K562 (cell line): Measurements from ENCODE around the gene COASY. TPM values are rescaled to one million over a fixed set of nuclear protein-coding genes. Genes with fewer than 3 reads are reported as not detected.

Source experiments
- ATF1 ChIP-seq, 2 experiments: fragments of 450-650 bp in 1 of 2; IDR thresholded peaks; 2 replicates each; pipeline ENCODE4 v1.6.1; 2016; ENCODE audit warnings: missing compliant biosample characterization in 1 of 2, missing genetic modification characterization in 1 of 2
- BCLAF1 ChIP-seq, 2 experiments: fragments of 450-650 bp in 1 of 2; IDR thresholded peaks; 2 replicates each; pipeline ENCODE4 v1.6.1; 2011 to 2017; ENCODE audit warnings: low read depth in 2 of 2, antibody characterized with exemption in 1 of 2, borderline replicate concordance in 1 of 2, low read length in 1 of 2, mild to moderate bottlenecking in 1 of 2, mixed read lengths in 1 of 2; ENCODE audit not compliant: control insufficient read depth in 1 of 2
- CSDE1 ChIP-seq, 2 experiments: fragments of 450-650 bp; IDR thresholded peaks; 2 replicates each; pipeline ENCODE4 v1.6.1; 2016; ENCODE audit warnings: mild to moderate bottlenecking in 1 of 2
- DACH1 ChIP-seq: fragments of 450-650 bp; IDR thresholded peaks from 2 replicates; pipeline ENCODE4 v1.6.1; 2018; ENCODE audit not compliant: partially characterized antibody
- DEAF1 ChIP-seq: fragments of 450-650 bp; formaldehyde crosslinking; IDR thresholded peaks from 2 replicates; pipeline ENCODE4 v1.4.0; 2020; ENCODE audit warnings: mild to moderate bottlenecking, moderate library complexity
- E2F3 ChIP-seq: fragments of 250-450 bp; sonication (Bioruptor Pico); IDR thresholded peaks from 2 replicates; pipeline ENCODE4 v1.4.0; 2020; ENCODE audit warnings: mild to moderate bottlenecking
- ELK3 ChIP-seq: fragments of 450-650 bp; formaldehyde crosslinking; IDR thresholded peaks from 2 replicates; pipeline ENCODE4 v1.4.0; 2020; ENCODE audit warnings: mild to moderate bottlenecking
- GABPB2 ChIP-seq: fragments of 250-450 bp; sonication (Bioruptor Pico); conservative IDR thresholded peaks from 2 replicates; pipeline ENCODE4 v1.5.1; 2021; ENCODE audit warnings: mild to moderate bottlenecking
- HOXB6 ChIP-seq: fragments of 250-450 bp; sonication (Bioruptor Pico); IDR thresholded peaks from 2 replicates; pipeline ENCODE4 v1.5.1; 2022; ENCODE audit warnings: mild to moderate bottlenecking, borderline replicate concordance
- MCM3 ChIP-seq: fragments of 450-650 bp; IDR thresholded peaks from 2 replicates; pipeline ENCODE4 v1.6.1; 2016
- MCM5 ChIP-seq: fragments of 450-650 bp; IDR thresholded peaks from 2 replicates; pipeline ENCODE4 v1.6.1; 2016; ENCODE audit warnings: low read depth
- MEIS2 ChIP-seq: fragments of 450-650 bp; IDR thresholded peaks from 2 replicates; pipeline ENCODE4 v1.6.1; 2014; ENCODE audit warnings: mild to moderate bottlenecking; ENCODE audit not compliant: partially characterized antibody
- NEUROD1 ChIP-seq: fragments of 150-350 bp; IDR thresholded peaks from 2 replicates; pipeline ENCODE4 v1.6.1; 2014; ENCODE audit warnings: borderline replicate concordance, low read length, low read depth; ENCODE audit not compliant: partially characterized antibody
- NFIC ChIP-seq: fragments of 450-650 bp; IDR thresholded peaks from 2 replicates; pipeline ENCODE4 v1.6.1; 2017; ENCODE audit warnings: mild to moderate bottlenecking, inconsistent platforms
- SNRNP70 ChIP-seq: fragments of 200-400 bp; formaldehyde crosslinking; optimal IDR thresholded peaks from 2 replicates; pipeline ENCODE3; 2017; ENCODE audit warnings: low read depth, low read length
- TAF15 ChIP-seq: fragments of 200-400 bp; formaldehyde crosslinking; IDR thresholded peaks from 2 replicates; pipeline ENCODE4 v1.6.1; 2017; ENCODE audit warnings: mild to moderate bottlenecking, low read depth, low read length, moderate library complexity
- THRB ChIP-seq: fragments of 450-650 bp; formaldehyde crosslinking; conservative IDR thresholded peaks from 2 replicates; pipeline ENCODE4 v1.4.0; 2022; ENCODE audit warnings: mild to moderate bottlenecking, missing genetic modification characterization
- U2AF1 ChIP-seq: fragments of 200-400 bp; formaldehyde crosslinking; optimal IDR thresholded peaks from 2 replicates; pipeline ENCODE3; 2017; ENCODE audit warnings: mild to moderate bottlenecking, low read depth, low read length, moderate library complexity
- XRCC4 ChIP-seq: IDR thresholded peaks from one replicate; pipeline ENCODE4 v1.6.1; 2011; ENCODE audit not compliant: insufficient read depth, insufficient read length; ENCODE audit errors: extremely low read depth
- ZKSCAN3 ChIP-seq: fragments of 250-450 bp; sonication (Bioruptor Pico); IDR thresholded peaks from 2 replicates; pipeline ENCODE4 v1.4.0; 2020
- ZNF57 ChIP-seq: fragments of 450-650 bp; formaldehyde crosslinking; IDR thresholded peaks from 2 replicates; pipeline ENCODE4 v1.4.0; 2020; ENCODE audit warnings: mild to moderate bottlenecking, moderate library complexity
- ZSCAN29 ChIP-seq: fragments of 450-650 bp; IDR thresholded peaks from 2 replicates; pipeline ENCODE4 v1.6.1; 2017
- polyA plus RNA-seq, 8 experiments: library from polyadenylated mRNA; depleted of rRNA in 4 of 8; stranded (reverse) in 5 of 8; unstranded in 3 of 8; fragments of >200 nt; fragmentation: Nextera tagmentation in 2 of 8; fragmentation: Illumina TruSeq in 1 of 8; extraction: Ambion mirVana in 2 of 8; extraction: Trizol in 1 of 8; gene quantifications; 2 replicates each; pipeline versions ENCODE4 v1.2.1 to v1.2.3, GENCODE V29; 2011 to 2014; ENCODE audit warnings: inconsistent platforms in 1 of 8, missing spikeins in 1 of 8
- total RNA-seq, 7 experiments: library from RNA; depleted of rRNA in 6 of 7; stranded (reverse); fragments of >200 nt in 6 of 7; fragmentation: Illumina TruSeq in 2 of 7; extraction: Trizol in 2 of 7; gene quantifications; 2 replicates each; pipeline versions ENCODE4 v1.2.1 to v1.2.3, GENCODE V29; 2011 to 2021; ENCODE audit warnings: low replicate concordance in 1 of 7

Gene COASY
- total and polyA plus RNA-seq, 9 of the 15 experiments (the other 6 are each of a cell fraction or from before 2014, with no cell fraction given), result 25.4 to 175 (median 62.3) TPM

- TF ChIP-seq ELK3 (CRISPR knock-in tag) (no peak), GABPB2 (CRISPR knock-in tag) (no peak), BCLAF1 (IDR thresholded peaks at IDR 0.05; ENCODE audit: borderline replicate concordance in 1 of 2, control insufficient read depth in 1 of 2, low read depth in 2 of 2, low read length in 1 of 2) (no peak), U2AF1 (no peak), MEIS2 (peak; percentile 42), HOXB6 (CRISPR knock-in tag) (no peak), XRCC4 (no peak), DEAF1 (CRISPR knock-in tag) (no peak), NEUROD1 (peak; percentile 80), ZKSCAN3 (CRISPR knock-in tag) (no peak), SNRNP70 (no peak), ATF1 (CRISPR knock-in tag; IDR thresholded peaks at IDR 0.05) (no peak), ATF1 (tag; IDR thresholded peaks at IDR 0.05) (peak; percentile 65), ZSCAN29 (no peak), MCM3 (no peak), NFIC (no peak; the same call in none of the 2 replicates), DACH1 (no peak), E2F3 (peak; percentile 95), CSDE1 (IDR thresholded peaks at IDR 0.05) (peak in 1 of 2 experiments; percentile 77; a peak in 2 of 4 replicates), MCM5 (no peak), ZNF57 (CRISPR knock-in tag) (no peak), THRB (CRISPR knock-in tag) (no peak), TAF15 (no peak)
Observed at GRCh38 chr17:42577532-42578281, 15.8 kb downstream of the COASY start, which contains the start of gene PSMC3IP (continued).
